Panc1 (cell line): ENCODE results near the gene NPIPA1. TPM values are rescaled to one million over a fixed set of nuclear protein-coding genes. Genes with fewer than 3 reads are reported as not detected.
"Not testable (repeated sequence)": the region's sequence is repeated elsewhere in the genome, so short reads cannot be mapped to it uniquely, and the experiment has no call there.

Experiments
- ATAC-seq: fragments of 200-7000 bp; cut with Tn5 transposase; 2 replicates; pipeline ENCODE4 v1.9.1; 2020; ENCODE audit warnings: mild to moderate bottlenecking, moderate library complexity
- BruUV-seq: library from RNA; stranded (reverse); fragments of 400-500 nt; replicated peaks from 2 replicates; lab custom pipeline; 2021; lab: Mats Ljungman, UMichigan
- CTCF ChIA-PET: fragments of 300-600 bp; sonication (Branson Sonifier 250); formaldehyde crosslinking; loops from one replicate; lab custom pipeline; 2022; ENCODE audit warnings: antibody characterized with exemption; lab: Charles Lee
- POLR2A ChIA-PET: fragments of 300-600 bp; sonication (Branson Sonifier 250); formaldehyde crosslinking; loops from one replicate; lab custom pipeline; 2022; ENCODE audit warnings: antibody characterized with exemption; lab: Charles Lee
- DNase-seq: peaks from one replicate; pipeline ENCODE4 v3.0.0-alpha.2; 2010; ENCODE audit warnings: low read depth, low spot score
- H3K27ac ChIP-seq: 2 replicates; pipeline ENCODE4 v1.5.1; 2011; ENCODE audit warnings: mild to moderate bottlenecking, low read length, inconsistent platforms
- H3K27me3 ChIP-seq: fragments of 200-500 bp; sonication (Bioruptor generic); 2 replicates; pipeline ENCODE4 v1.6.0; 2014; ENCODE audit warnings: low read length, inconsistent platforms; ENCODE audit not compliant: control insufficient read depth, insufficient read depth
- H3K36me3 ChIP-seq: fragments of 200-500 bp; sonication (Bioruptor generic); 2 replicates; pipeline ENCODE4 v1.5.1; 2014; ENCODE audit warnings: inconsistent platforms, mild to moderate bottlenecking, low read length, moderate library complexity; ENCODE audit not compliant: control insufficient read depth, insufficient read depth
- H3K4me1 ChIP-seq: 2 replicates; pipeline ENCODE4 v1.5.1; 2011; ENCODE audit warnings: inconsistent platforms, mild to moderate bottlenecking, low read length, moderate library complexity; ENCODE audit not compliant: control insufficient read depth, insufficient read depth
- H3K4me3 ChIP-seq, 2 experiments: 2 replicates each; pipeline ENCODE4 v1.5.1; 2011 to 2012; ENCODE audit warnings: low read depth in 2 of 2, low read length in 2 of 2, mild to moderate bottlenecking in 2 of 2, inconsistent platforms in 1 of 2, moderate library complexity in 1 of 2
- H3K9me3 ChIP-seq: fragments of 200-500 bp; sonication (Bioruptor generic); 2 replicates; pipeline ENCODE4 v1.5.1; 2014; ENCODE audit warnings: low read depth, mild to moderate bottlenecking, inconsistent platforms, low read length, moderate library complexity; ENCODE audit not compliant: control insufficient read depth, insufficient read depth
- in situ Hi-C: cut with HindIII; loops from 2 replicates; pipeline ENCODE4 v1.10.0; 2016; ENCODE audit warnings: low sequenced_read_pairs, low pct_unique_long_range_greater_than_20kb
- intact Hi-C: fragments of 100-400 bp; cut with micrococcal nuclease; formaldehyde crosslinking; loops from one replicate; pipeline ENCODE4 v1.10.0; 2022; ENCODE audit not compliant: unreplicated experiment
- total RNA-seq: library from RNA; stranded (reverse); gene quantifications from one replicate; pipeline ENCODE4 v1.2.1, GENCODE V29; 2021; ENCODE audit not compliant: unreplicated experiment

The NPIPA1 gene
- total RNA-seq, 1 experiment from 2014 or later, result 126 TPM

DNA sequence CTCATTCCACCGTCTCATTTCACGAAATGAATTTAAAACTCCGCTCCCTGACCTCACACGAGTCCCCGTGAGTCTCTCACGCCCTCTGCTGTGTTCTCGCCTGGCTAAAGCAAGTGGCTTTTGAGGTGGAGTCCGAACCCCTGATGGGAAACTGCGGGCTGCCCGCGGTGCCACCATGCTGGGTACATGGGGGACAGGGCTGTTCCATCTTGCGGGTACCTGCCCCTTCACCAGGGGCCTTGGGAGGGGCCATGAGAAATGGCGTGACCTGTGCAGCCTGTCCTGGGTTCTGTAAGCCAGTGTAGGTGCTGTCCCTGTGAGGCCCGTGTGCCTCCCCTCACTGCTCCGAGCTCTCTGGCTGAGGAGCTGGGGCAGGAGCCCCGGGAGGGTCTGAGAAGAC, 14.3 kb upstream of the NPIPA1 start:
- H3K9me3 ChIP-seq, H3K27me3 ChIP-seq, DNase-seq, POLR2A ChIA-PET, in situ Hi-C loops, H3K4me3 ChIP-seq, H3K27ac ChIP-seq, intact Hi-C loops, CTCF ChIA-PET, H3K36me3 ChIP-seq, BruUV-seq, ATAC-seq, H3K4me1 ChIP-seq: not testable (repeated sequence)

DNA sequence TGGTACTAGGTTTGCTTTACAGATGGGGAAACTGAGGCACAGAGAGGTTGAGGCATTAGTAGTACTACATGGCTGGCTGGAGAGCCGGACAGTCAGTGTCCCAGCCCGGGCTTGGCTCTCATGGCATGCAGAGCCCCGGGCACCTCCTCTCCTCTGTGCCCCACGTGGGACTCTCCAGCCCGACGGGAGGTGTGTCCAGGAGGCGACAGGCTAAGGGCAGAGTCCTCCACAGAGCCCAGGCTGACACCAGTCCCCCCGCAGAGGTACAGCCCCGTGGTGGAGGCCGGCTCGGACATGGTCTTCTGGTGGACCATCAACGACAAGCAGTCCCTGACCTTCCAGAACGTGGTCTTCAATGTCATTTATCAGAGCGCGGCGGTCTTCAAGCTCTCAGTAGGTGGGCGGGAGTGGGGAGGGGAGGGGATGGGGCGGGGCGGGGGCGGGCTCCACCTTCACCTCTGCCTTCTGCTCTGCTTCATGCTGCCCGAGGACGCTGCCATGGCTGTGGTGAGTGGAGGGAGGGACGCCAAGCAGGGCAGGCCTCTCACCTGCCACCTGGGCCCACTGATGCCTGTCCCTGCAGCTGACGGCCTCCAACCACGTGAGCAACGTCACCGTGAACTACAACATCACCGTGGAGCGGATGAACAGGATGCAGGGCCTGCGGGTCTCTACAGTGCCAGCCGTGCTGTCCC, 13.7 kb upstream of the NPIPA1 start:
- peak; percentile 62; the same call in 1 of the 2 replicates for ATAC-seq
- H3K4me1 ChIP-seq, DNase-seq, H3K27me3 ChIP-seq, in situ Hi-C loops, CTCF ChIA-PET, intact Hi-C loops, H3K36me3 ChIP-seq, POLR2A ChIA-PET, H3K9me3 ChIP-seq, BruUV-seq, H3K27ac ChIP-seq, H3K4me3 ChIP-seq: not testable (repeated sequence)

DNA sequence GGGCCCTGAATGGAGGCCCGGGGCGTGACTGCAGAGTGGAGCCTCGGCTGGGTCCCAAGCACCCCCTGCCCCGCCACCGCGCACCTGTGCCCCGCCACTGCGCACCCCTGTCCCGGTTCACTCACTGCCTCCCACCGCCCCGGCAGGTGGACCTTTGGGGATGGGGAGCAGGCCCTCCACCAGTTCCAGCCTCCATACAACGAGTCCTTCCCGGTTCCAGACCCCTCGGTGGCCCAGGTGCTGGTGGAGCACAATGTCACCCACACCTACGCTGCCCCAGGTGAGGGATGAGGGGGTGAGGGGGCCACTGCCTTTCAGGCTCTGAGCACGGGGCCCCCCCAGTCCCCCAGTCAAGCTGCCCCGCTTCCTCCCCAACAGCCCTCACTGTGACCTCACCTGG, 12.9 kb upstream of the NPIPA1 start:
- H3K4me1 ChIP-seq, H3K4me3 ChIP-seq, CTCF ChIA-PET, H3K27me3 ChIP-seq, POLR2A ChIA-PET, BruUV-seq, H3K36me3 ChIP-seq, in situ Hi-C loops, DNase-seq, H3K9me3 ChIP-seq, ATAC-seq, H3K27ac ChIP-seq, intact Hi-C loops: not testable (repeated sequence)

DNA sequence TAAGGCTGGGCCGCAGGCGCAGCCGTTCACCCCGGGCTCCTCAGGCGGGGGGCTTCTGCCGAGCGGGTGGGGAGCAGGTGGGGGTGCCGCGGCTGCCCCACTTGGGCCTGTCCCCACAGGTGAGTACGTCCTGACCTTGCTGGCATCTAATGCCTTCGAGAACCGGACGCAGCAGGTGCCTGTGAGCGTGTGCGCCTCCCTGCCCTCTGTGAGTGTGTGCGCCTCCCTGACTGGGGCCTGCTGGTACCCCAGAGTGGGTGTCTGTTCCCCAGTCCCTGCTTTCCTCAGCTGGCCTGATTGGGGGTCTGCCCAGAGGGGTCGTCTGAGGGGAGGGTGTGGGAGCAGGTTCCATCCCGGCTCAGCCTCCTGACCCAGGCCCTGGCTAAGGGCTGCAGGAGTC, 12.3 kb upstream of the NPIPA1 start:
- DNase-seq, H3K4me1 ChIP-seq, H3K27me3 ChIP-seq, H3K4me3 ChIP-seq, BruUV-seq, intact Hi-C loops, H3K36me3 ChIP-seq, POLR2A ChIA-PET, H3K27ac ChIP-seq, in situ Hi-C loops, H3K9me3 ChIP-seq, CTCF ChIA-PET: not testable (repeated sequence)
- ATAC-seq, result peak; percentile 76; the same call in 1 of the 2 replicates

DNA sequence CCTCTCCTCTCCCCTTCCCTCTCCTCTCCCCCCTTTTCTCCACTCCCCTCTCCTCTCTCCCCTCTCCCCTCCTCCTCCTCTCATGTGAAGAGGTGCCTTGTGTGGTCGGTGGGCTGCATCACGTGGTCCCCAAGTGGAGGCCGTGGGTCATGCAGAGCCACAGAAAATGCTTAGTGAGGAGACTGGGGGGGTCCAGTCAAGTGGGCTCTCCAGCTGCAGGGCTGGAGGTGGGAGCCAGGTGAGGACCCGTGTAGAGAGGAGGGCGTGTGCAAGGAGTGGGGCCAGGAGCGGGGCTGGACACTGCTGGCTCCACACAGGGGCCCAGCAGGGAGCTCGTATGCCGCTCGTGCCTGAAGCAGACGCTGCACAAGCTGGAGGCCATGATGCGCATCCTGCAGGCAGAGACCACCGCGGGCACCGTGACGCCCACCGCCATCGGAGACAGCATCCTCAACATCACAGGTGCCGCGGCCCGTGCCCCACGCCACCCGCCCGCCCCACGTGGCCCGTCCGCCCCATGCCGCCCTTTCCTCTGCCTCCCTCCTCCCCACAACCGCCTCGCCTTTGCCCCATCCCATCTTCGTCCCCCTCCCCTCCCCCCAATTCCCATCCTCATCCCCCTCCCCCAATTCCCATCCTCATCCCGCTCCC, 9.1 kb upstream of the NPIPA1 start:
- H3K27ac ChIP-seq, in situ Hi-C loops, H3K27me3 ChIP-seq, intact Hi-C loops, DNase-seq, H3K4me1 ChIP-seq, H3K9me3 ChIP-seq, POLR2A ChIA-PET, CTCF ChIA-PET, BruUV-seq, H3K4me3 ChIP-seq, H3K36me3 ChIP-seq: not testable (repeated sequence)
- ATAC-seq, result peak; percentile 88

DNA sequence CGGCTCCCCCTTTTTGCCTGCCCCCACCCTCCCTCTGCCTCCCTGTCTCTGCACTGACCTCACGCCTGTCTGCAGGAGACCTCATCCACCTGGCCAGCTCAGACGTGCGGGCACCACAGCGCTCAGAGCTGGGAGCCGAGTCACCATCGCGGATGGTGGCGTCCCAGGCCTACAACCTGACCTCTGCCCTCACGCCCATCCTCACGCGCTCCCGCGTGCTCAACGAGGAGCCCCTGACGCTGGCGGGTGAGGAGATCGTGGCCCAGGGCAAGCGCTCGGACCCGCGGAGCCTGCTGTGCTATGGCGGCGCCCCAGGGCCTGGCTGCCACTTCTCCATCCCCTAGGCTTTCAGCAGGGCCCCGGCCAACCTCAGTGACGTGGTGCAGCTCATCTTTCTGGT, 8.1 kb upstream of the NPIPA1 start:
- POLR2A ChIA-PET, CTCF ChIA-PET: not testable (repeated sequence)

DNA sequence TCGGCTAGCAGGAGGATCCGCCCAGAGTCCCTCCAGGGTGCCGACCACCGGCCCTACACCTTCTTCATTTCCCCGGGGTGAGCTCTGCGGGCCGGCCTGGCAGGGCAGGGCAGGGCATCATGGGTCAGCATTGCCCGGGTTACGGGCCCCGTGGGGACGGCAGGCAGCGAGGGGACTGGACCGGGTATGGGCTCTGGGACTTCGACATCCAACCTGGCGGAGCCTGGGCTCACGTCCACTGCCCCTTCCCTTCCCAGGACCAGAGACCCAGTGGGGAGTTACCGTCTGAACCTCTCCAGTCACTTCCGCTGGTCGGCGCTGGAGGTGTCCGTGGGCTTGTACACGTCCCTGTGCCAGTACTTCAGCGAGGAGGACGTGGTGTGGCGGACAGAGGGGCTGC, 7.0 kb upstream of the NPIPA1 start:
- H3K27ac ChIP-seq, H3K9me3 ChIP-seq, H3K36me3 ChIP-seq, intact Hi-C loops, in situ Hi-C loops, H3K4me3 ChIP-seq, DNase-seq, BruUV-seq, POLR2A ChIA-PET, CTCF ChIA-PET, H3K4me1 ChIP-seq, H3K27me3 ChIP-seq, ATAC-seq: not testable (repeated sequence)

More for the DNA sequence above, 8.1 kb upstream of the NPIPA1 start:
- BruUV-seq, H3K4me1 ChIP-seq, H3K27ac ChIP-seq, H3K27me3 ChIP-seq, DNase-seq, in situ Hi-C loops, H3K9me3 ChIP-seq, H3K4me3 ChIP-seq, H3K36me3 ChIP-seq, ATAC-seq, intact Hi-C loops: not testable (repeated sequence)
